GM12878 (cell line): ENCODE results near the gene LBHD1. TPM values are rescaled to one million over a fixed set of nuclear protein-coding genes. Genes with fewer than 3 reads are reported as not detected.
A peak's percentile ranks its signal among the peaks of the same experiment; 100 is the strongest.

Source experiments
- ATAC-seq: fragments of 200-7000 bp; cut with Tn5 transposase; 3 replicates; pipeline ENCODE4 v1.9.1; 2020; ENCODE audit warnings: mild to moderate bottlenecking, moderate library complexity
- BruUV-seq: library from RNA; stranded (reverse); fragments of 400-500 nt; replicated peaks from 2 replicates; lab custom pipeline; 2021; lab: Mats Ljungman, UMichigan
- CTCF ChIA-PET: fragments of 300-600 bp; sonication (Branson Sonifier 250); formaldehyde crosslinking; extraction: SDS; loops from one replicate; lab custom pipeline; 2021; ENCODE audit warnings: inconsistent platforms; lab: Yijun Ruan, JAX
- POLR2A ChIA-PET: fragments of 350-600 bp; formaldehyde crosslinking; extraction: SDS; loops from one replicate; lab custom pipeline; 2021; ENCODE audit warnings: inconsistent platforms; lab: Charles Lee
- RAD21 ChIA-PET: fragments of 300-600 bp; sonication (Branson Sonifier 250); formaldehyde crosslinking; loops from one replicate; lab custom pipeline; 2023; ENCODE audit warnings: antibody characterized with exemption; ENCODE audit not compliant: unreplicated experiment; lab: Charles Lee
- SMC1A ChIA-PET: fragments of 300-600 bp; sonication (Branson Sonifier 250); formaldehyde crosslinking; loops from one replicate; lab custom pipeline; 2023; ENCODE audit not compliant: unreplicated experiment, uncharacterized antibody; lab: Charles Lee
- DNase-seq: peaks from one replicate; pipeline ENCODE4 v3.0.0-alpha.2; 2011; ENCODE audit warnings: low read depth, low spot score
- FAIRE-seq: peaks from 3 replicates; lab custom pipeline; 2011; peaks lifted over from hg19 to GRCh38; lab: Jason Lieb, UNC
- H2AFZ ChIP-seq: 2 replicates; pipeline ENCODE4 v1.6.0; 2011; ENCODE audit warnings: low read depth, low read length, control low read depth; ENCODE audit not compliant: control insufficient read depth
- H3K27ac ChIP-seq: 2 replicates; pipeline ENCODE4 v1.5.1; 2011; ENCODE audit warnings: control low read depth; ENCODE audit not compliant: control insufficient read depth, insufficient read depth
- H3K27me3 ChIP-seq, 2 experiments: replicated peaks in 1 of 2; 2 replicates each; pipeline versions ENCODE4 v1.6.0 to v1.6.1; 2011; ENCODE audit warnings: low read length in 1 of 2; ENCODE audit not compliant: control insufficient read depth in 2 of 2, insufficient read depth in 2 of 2
- H3K36me3 ChIP-seq, 2 experiments: 2 replicates each; pipeline ENCODE4 v1.5.1; 2011; ENCODE audit warnings: low read length in 1 of 2; ENCODE audit not compliant: control insufficient read depth in 2 of 2, insufficient read depth in 2 of 2
- H3K4me1 ChIP-seq: 2 replicates; pipeline ENCODE4 v1.6.1; 2011; ENCODE audit warnings: mild to moderate bottlenecking, low read length, moderate library complexity, mixed read lengths; ENCODE audit not compliant: control insufficient read depth, insufficient read depth
- H3K4me2 ChIP-seq: 2 replicates; pipeline ENCODE4 v1.6.0; 2011; ENCODE audit warnings: control low read depth; ENCODE audit not compliant: control insufficient read depth, insufficient read depth
- H3K4me3 ChIP-seq: fragments of 200-600 bp; sonication (generic); 2 replicates; pipeline ENCODE4 v1.5.1; 2016
- H3K79me2 ChIP-seq: 2 replicates; pipeline ENCODE4 v1.6.0; 2011; ENCODE audit warnings: low read length; ENCODE audit not compliant: control insufficient read depth, insufficient read depth
- H3K9ac ChIP-seq: 2 replicates; pipeline ENCODE4 v1.8.0; 2011; ENCODE audit warnings: low read length, control low read depth, mixed read lengths; ENCODE audit not compliant: control insufficient read depth, insufficient read depth
- H3K9me3 ChIP-seq: replicated peaks from 3 replicates; pipeline ENCODE4 v1.5.1; 2011; ENCODE audit warnings: mild to moderate bottlenecking, low read length; ENCODE audit not compliant: control insufficient read depth, insufficient read depth
- H4K20me1 ChIP-seq: 2 replicates; pipeline ENCODE4 v1.6.0; 2011; ENCODE audit not compliant: control insufficient read depth, insufficient read depth
- CBFB ChIP-seq: IDR thresholded peaks from 2 replicates; pipeline ENCODE4 v1.6.1; 2016; ENCODE audit warnings: antibody characterized with exemption, low read depth
- CHD1 ChIP-seq: IDR thresholded peaks from 2 replicates; pipeline ENCODE4 v1.6.1; 2012; ENCODE audit warnings: low read depth, low read length, improper control_type of control experiment
- ELK1 ChIP-seq: IDR thresholded peaks from 2 replicates; pipeline ENCODE4 v1.6.1; 2012; ENCODE audit warnings: low read depth, low read length, improper control_type of control experiment
- WGBS: methylation state at CpG from one replicate; pipeline ENCODE4 v1.1.6; 2016; ENCODE audit warnings: low lambda C conversion rate; ENCODE audit not compliant: insufficient replicate concordance, insufficient coverage; ENCODE audit errors: missing lambda C conversion rate; 5-methylcytosine and 5-hydroxymethylcytosine counted together
- in situ Hi-C: fragments of 300-500 bp; cut with MboI; formaldehyde crosslinking; loops from 9 replicates; pipeline ENCODE4 v1.14.3; 2018; ENCODE audit warnings: mixed read lengths
- intact Hi-C: fragments of 100-400 bp; cut with micrococcal nuclease; formaldehyde crosslinking; loops from one replicate; pipeline ENCODE4 v1.14.2; 2022; ENCODE audit not compliant: unreplicated experiment
- polyA plus RNA-seq, 11 experiments: library from polyadenylated mRNA; depleted of rRNA in 4 of 11; unstranded in 6 of 11; stranded (reverse) in 5 of 11; fragments of >200 nt; fragmentation: Nextera tagmentation in 4 of 11; fragmentation: Illumina TruSeq in 1 of 11; extraction: Ambion mirVana in 4 of 11; extraction: Trizol in 1 of 11; gene quantifications; 1 replicate in 1 of 11; 2 replicates in 10 of 11; pipeline versions ENCODE4 v1.2.1 to v1.2.3, GENCODE V29; 2011 to 2016; ENCODE audit warnings: inconsistent platforms in 2 of 11, missing spikeins in 2 of 11, low read depth in 1 of 11
- total RNA-seq, 4 experiments: library from RNA; depleted of rRNA in 3 of 4; stranded (reverse); fragments of >200 nt in 3 of 4; fragmentation: Illumina TruSeq in 1 of 4; extraction: Trizol in 1 of 4; gene quantifications; 2 replicates each; pipeline versions ENCODE4 v1.2.1 to v1.2.3, GENCODE V29; 2013 to 2021

LBHD1 gene
- total and polyA plus RNA-seq, 10 of the 15 experiments (the other 5 are each of a cell fraction or from before 2014, with no cell fraction given) = 0.79 to 12.0 (median 7.6) TPM

GRCh38 chr11:62667460-62667859 is 4.6 kb downstream of the LBHD1 start:
- ChIA-PET POLR2A (interaction anchor here (0.6 to 16.2 kb wide), 20 partner anchors 10 to 189 kb away, joined by 3 to 295 read pairs (median 5); partner anchors contain the start of genes B3GAT3, GANAB, HNRNPUL2 and INTS5), CTCF (interaction anchor here (0.8 to 2.4 kb wide), 8 partner anchors 9 to 75 kb away, joined by 3 to 10 read pairs (median 4); partner anchors contain the start of genes TUT1 and UBXN1), SMC1A (interaction anchor here (0.6 to 1.5 kb wide), 11 partner anchors 10 to 187 kb away, joined by 3 to 6 read pairs (median 3); partner anchors contain the start of genes B3GAT3, INTS5, TUT1 and ZBTB3), RAD21 (interaction anchor here (0.9 to 1.8 kb wide), 5 partner anchors 10 to 46 kb away, joined by 3 to 8 read pairs (median 3); partner anchors contain the start of gene B3GAT3)
- H3K4me2 ChIP-seq = peak overlapping the region; percentile 95
- BruUV-seq = no TSS peak
- H3K4me1 ChIP-seq = peaks cover 14% of the 10 kb centered on the region
- TF ChIP-seq CHD1 (no peak), ELK1 (no peak), CBFB (0 out of 2 replicates have a peak, but pooled peaks have one; percentile 14)
- peak overlapping the region; percentile 96; the same call in 1 of the 2 replicates for H3K9ac ChIP-seq
- no peaks in the 10 kb centered on the region for H3K27me3 ChIP-seq
- no peak for FAIRE-seq
- intact Hi-C loops (no loop called here), in situ Hi-C loops (no loop called here)
- H3K4me3 ChIP-seq = peak overlapping the region; percentile 95
- H3K36me3 ChIP-seq = peaks cover 5 to 11% of the 10 kb centered on the region in 2 experiments
- H3K27ac ChIP-seq = peak overlapping the region; percentile 95
- whole genome bisulfite sequencing = 66% methylated on average over 2 of the region's 2 CpGs
- H3K9me3 ChIP-seq = no peaks in the 10 kb centered on the region
- peaks cover 71% of the 10 kb centered on the region for H3K79me2 ChIP-seq
- H2AFZ ChIP-seq = no peak overlapping the region
- ATAC-seq = no peak
- DNase-seq = no peak
- no peaks in the 10 kb centered on the region for H4K20me1 ChIP-seq
